Psoas muscle (tissue), 8 donors: Measurements from ENCODE around the gene CLCN7. TPM values are rescaled to one million over a fixed set of nuclear protein-coding genes. Genes with fewer than 3 reads are reported as not detected.
"Not testable (repeated sequence)": the region's sequence is repeated elsewhere in the genome, so short reads cannot be mapped to it uniquely, and the experiment has no call there.

ENCODE experiments used
- ATAC-seq, 4 donors: fragments of 200-7000 bp; cut with Tn5 transposase; one replicate each; pipeline ENCODE4 v1.9.1; 2020; ENCODE audit warnings: moderate library complexity in 3 of 4, mild to moderate bottlenecking in 2 of 4
- DNase-seq, 2 donors: peaks; one replicate each; pipeline ENCODE4 v3.0.0-alpha.2; 2020
- H3K27ac ChIP-seq: fragments of 200-600 bp; one replicate; pipeline ENCODE4 v1.8.0; 2022
- H3K27me3 ChIP-seq, 3 donors: fragments of 200-600 bp in 1 of 3; one replicate each; pipeline versions ENCODE4 v1.6.1 to v1.8.0; 2013 to 2022; ENCODE audit warnings: low read length in 2 of 3, mild to moderate bottlenecking in 2 of 3, moderate library complexity in 1 of 3; ENCODE audit not compliant: insufficient read depth in 3 of 3
- H3K36me3 ChIP-seq, 2 donors: fragments of 200-600 bp in 1 of 2; one replicate each; pipeline versions ENCODE4 v1.6.1 to v1.8.0; 2013 to 2022; ENCODE audit warnings: low read depth in 1 of 2, mild to moderate bottlenecking in 1 of 2, moderate library complexity in 1 of 2; ENCODE audit not compliant: insufficient read depth in 1 of 2
- H3K4me1 ChIP-seq: fragments of 200-600 bp; one replicate; pipeline ENCODE4 v1.8.0; 2022
- H3K4me3 ChIP-seq: fragments of 200-600 bp; one replicate; pipeline ENCODE4 v1.8.0; 2022; ENCODE audit warnings: mild to moderate bottlenecking
- H3K9me3 ChIP-seq: fragments of 200-600 bp; one replicate; pipeline ENCODE4 v1.8.0; 2022
- CTCF ChIP-seq: fragments of 200-600 bp; IDR thresholded peaks from one replicate; pipeline ENCODE4 v1.8.0; 2022; ENCODE audit warnings: antibody characterized with exemption
- WGBS, 3 donors: extraction: QIAGEN DNeasy Blood & Tissue Kit; methylation state at CpG; one replicate each; pipeline versions ENCODE4 v1.1.6 to v1.1.7; 2013; 5-methylcytosine and 5-hydroxymethylcytosine counted together
- intact Hi-C, 2 donors: fragments of 100-400 bp; cut with DNase I; formaldehyde crosslinking; loops; one replicate each; pipeline versions ENCODE4 v1.11.0 to v1.14.2; 2022
- polyA plus RNA-seq, 3 donors: library from polyadenylated mRNA; stranded (reverse); fragments of 200-250 nt; gene quantifications; one replicate each; pipeline ENCODE4 v1.2.3, GENCODE V29; 2013
- total RNA-seq, 4 donors: library from RNA; stranded (reverse); fragmentation: NEBNext Ultra II Directional in 2 of 4; extraction: Animal tissue kit (Norgen Biotek cat#: 25700) in 2 of 4; gene quantifications; one replicate each; pipeline versions ENCODE4 v1.2.1 to v1.2.4, GENCODE V29; 2021 to 2023
- donor health status: healthy with polysubstance abuse.
- donor health status: DM: no; HTN: no; CAD: no; lungs with moderate emphysema.
- donor health status: Bipolar disorder and iron deficiency.
- donor health status: healthy.
- donor health status: DM: yes; HTN: yes; CAD: no.
- donor health status: DM: no; HTN: no; CAD: no.
- donor health status: DM: no; HTN: no; CAD: no.
- donor health status: DM: yes; HTN: yes; CAD: no.

CLCN7 gene
- total and polyA plus RNA-seq, 7 donors: 27.0 to 65.4 (median 41.2) TPM

DNA sequence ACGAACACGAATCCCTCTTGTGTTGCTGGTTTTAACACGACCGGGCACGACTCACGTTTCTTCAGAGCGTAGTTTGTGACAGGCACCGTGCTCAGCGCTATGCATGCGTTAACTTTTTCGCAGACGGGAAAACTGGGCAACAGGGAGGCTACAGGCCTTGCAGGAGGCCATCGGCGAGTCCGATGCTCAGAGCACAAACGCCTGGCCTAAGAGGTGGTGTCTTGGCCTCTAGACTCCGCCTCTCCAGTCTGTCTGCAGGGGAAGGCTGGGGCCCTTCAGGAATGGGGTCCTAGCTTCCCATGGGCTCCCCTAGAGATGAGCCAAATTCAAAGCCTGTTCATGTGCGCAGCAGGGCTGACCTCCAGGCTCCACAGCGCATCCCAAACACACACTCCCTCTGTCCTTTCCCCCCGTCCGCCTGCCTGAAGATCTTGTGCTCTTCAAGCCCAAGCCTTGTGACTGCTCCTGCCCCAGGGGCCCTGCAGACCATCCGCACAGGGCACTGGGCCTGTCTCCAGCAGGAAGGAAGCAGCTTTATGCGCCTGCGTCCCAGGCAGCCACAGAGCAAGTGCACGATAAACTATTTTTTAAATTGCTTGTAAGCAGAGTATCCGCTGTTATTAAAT, 3.1 kb downstream of the CLCN7 start:
- no peak for ATAC-seq
- Histone ChIP-seq H3K4me1 (peaks cover 21% of the 10 kb centered on the region), H3K4me3 (no peak overlapping the region), H3K27me3 (no peaks in the 10 kb centered on the region), H3K36me3 (no peaks in the 10 kb centered on the region), H3K9me3 (no peaks in the 10 kb centered on the region), H3K27ac (no peak overlapping the region)
- no peak for TF ChIP-seq CTCF
- intact Hi-C loops: loop anchor here in 1 of 2 donors (10.0 kb wide), 1 partner anchor 47 kb away; the partner anchor contains the start of gene UQCC4
- 78 to 85% (median 80%) methylated on average over 25 to 26 of the region's 26 CpGs for WGBS, 3 donors
- no peak for DNase-seq

- TF ChIP-seq CTCF: no peak
- Histone ChIP-seq H3K9me3 (no peaks in the 10 kb centered on the region), H3K27ac (no peak overlapping the region), H3K36me3 (no peaks in the 10 kb centered on the region), H3K27me3 (no peaks in the 10 kb centered on the region), H3K4me1 (peaks cover 21% of the 10 kb centered on the region), H3K4me3 (no peak overlapping the region)
- WGBS, 3 donors: 68 to 75% (median 73%) methylated on average over 14 of the region's 14 CpGs
- ATAC-seq (no peak), DNase-seq (no peak)
- intact Hi-C loops: loop anchor here in 1 of 2 donors (10.0 kb wide), 1 partner anchor 46 kb away; the partner anchor contains the start of gene UQCC4
These were observed 4.2 kb downstream of the CLCN7 start for GRCh38 chr16:1470481-1471251.

GRCh38 chr16:1469693-1470201, 5.1 kb downstream of the CLCN7 start:
- intact Hi-C loops: loop anchor here in 1 of 2 donors (10.0 kb wide), 1 partner anchor 45 kb away; the partner anchor contains the start of gene UQCC4
- peaks cover 0 to under 1% of the 10 kb centered on the region in 2 donors for H3K36me3 ChIP-seq
- ATAC-seq: no peak
- H3K27me3 ChIP-seq: no peaks in the 10 kb centered on the region
- H3K4me1 ChIP-seq: peaks cover 21% of the 10 kb centered on the region
- no peaks in the 10 kb centered on the region for H3K9me3 ChIP-seq
- WGBS, 3 donors: 62 to 75% (median 65%) methylated on average over 20 of the region's 20 CpGs
- no peak overlapping the region for H3K27ac ChIP-seq
- TF ChIP-seq CTCF: no peak
- DNase-seq: no peak
- no peak overlapping the region for H3K4me3 ChIP-seq

GRCh38 chr16:1469141-1469540, 5.7 kb downstream of the CLCN7 start:
- 79 to 96% (median 80%) methylated on average over 5 of the region's 5 CpGs for WGBS, 3 donors
- H3K27me3 ChIP-seq, H3K27ac ChIP-seq, intact Hi-C loops, DNase-seq, H3K9me3 ChIP-seq, H3K36me3 ChIP-seq, H3K4me3 ChIP-seq, ATAC-seq: not testable (repeated sequence)
- peaks cover 21% of the 10 kb centered on the region for H3K4me1 ChIP-seq

DNA sequence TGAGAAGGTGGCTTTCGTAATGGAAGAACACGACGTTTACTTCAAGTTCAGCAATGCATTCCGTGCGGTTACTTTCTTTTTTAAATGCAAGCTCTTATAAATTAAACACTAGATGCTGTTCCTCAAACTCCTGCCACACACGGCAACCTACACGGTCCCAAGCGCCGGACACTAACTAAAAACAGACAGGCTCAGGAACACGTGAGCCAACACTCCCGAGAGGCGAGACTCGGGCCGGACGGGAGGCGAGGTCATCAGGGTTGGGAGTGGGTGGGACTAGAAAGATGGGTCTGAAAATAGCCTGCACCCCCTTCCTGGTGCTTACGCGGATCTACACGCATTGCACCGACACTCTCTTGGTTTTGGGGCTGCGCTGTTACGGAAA, 6.4 kb downstream of the CLCN7 start:
- Histone ChIP-seq H3K9me3 (no peaks in the 10 kb centered on the region), H3K4me3 (no peak overlapping the region), H3K4me1 (peaks cover 13% of the 10 kb centered on the region), H3K27me3 (no peaks in the 10 kb centered on the region), H3K36me3 (peaks cover 0 to 9% of the 10 kb centered on the region in 2 donors), H3K27ac (no peak overlapping the region)
- DNase-seq (no peak), ATAC-seq (no peak)
- WGBS, 3 donors: 76 to 77% (median 77%) methylated on average over 22 of the region's 22 CpGs
- intact Hi-C loops: no loop called here
- no peak for TF ChIP-seq CTCF
